ENCODE data around the gene ECM1. TPM values are rescaled to one million over a fixed set of nuclear protein-coding genes. Genes with fewer than 3 reads are reported as not detected.

ECM1 gene
- total RNA-seq, 1 donor = 45.2 TPM

DNA sequence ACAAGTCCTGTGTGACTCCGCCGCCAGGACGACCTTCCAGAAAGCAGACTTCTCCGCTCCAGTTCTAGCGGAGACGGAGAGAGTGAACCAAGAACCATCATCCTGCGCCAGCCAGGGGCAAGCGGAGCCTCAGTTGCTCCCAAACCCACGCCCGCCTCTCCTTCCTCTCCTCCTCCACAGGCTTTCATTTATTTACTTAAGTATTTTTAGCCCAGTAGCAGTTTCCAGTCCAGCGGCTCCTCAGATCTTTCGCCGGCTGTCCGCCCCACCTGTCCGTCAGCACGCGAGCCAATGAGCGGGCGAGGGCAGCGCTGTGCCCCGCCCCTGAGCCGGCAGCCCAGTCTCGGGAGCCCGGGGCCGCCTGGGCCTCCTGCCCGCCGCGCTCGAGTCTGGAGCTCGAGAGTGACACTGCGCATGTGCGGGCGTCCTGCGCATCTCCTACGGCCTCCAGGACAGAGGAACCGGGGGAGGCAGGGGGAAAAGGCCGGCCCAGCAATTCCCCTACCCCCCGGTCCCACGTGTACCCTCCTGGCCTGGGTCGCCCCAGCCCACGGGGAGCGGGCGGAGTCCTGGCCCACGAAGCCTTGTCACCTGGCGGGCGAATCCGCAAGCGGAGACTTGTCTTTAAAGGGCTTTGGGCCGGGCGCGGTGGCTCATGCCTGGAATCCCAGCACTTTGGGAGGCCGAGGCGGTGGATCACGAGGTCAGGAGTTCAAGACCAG is 7.6 kb downstream of the ECM1 start, which contains the start of gene FALEC:
TSS of gene FALEC (plus strand) at position 425 of the 722 bp plus-strand sequence.
- TF ChIP-seq, protein P1, sequence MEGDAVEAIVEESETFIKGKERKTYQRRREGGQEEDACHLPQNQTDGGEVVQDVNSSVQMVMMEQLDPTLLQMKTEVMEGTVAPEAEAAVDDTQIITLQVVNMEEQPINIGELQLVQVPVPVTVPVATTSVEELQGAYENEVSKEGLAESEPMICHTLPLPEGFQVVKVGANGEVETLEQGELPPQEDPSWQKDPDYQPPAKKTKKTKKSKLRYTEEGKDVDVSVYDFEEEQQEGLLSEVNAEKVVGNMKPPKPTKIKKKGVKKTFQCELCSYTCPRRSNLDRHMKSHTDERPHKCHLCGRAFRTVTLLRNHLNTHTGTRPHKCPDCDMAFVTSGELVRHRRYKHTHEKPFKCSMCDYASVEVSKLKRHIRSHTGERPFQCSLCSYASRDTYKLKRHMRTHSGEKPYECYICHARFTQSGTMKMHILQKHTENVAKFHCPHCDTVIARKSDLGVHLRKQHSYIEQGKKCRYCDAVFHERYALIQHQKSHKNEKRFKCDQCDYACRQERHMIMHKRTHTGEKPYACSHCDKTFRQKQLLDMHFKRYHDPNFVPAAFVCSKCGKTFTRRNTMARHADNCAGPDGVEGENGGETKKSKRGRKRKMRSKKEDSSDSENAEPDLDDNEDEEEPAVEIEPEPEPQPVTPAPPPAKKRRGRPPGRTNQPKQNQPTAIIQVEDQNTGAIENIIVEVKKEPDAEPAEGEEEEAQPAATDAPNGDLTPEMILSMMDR (IDR thresholded peaks at IDR 0.05; ENCODE audit: insufficient read depth, low read length) = peak; percentile 10
- DNase-seq (ENCODE audit: low read depth) = peak; percentile 94
- H3K4me3 ChIP-seq (ENCODE audit: low read depth, low read length) = peak within 1 kb of the TSS; percentile 70

DNA sequence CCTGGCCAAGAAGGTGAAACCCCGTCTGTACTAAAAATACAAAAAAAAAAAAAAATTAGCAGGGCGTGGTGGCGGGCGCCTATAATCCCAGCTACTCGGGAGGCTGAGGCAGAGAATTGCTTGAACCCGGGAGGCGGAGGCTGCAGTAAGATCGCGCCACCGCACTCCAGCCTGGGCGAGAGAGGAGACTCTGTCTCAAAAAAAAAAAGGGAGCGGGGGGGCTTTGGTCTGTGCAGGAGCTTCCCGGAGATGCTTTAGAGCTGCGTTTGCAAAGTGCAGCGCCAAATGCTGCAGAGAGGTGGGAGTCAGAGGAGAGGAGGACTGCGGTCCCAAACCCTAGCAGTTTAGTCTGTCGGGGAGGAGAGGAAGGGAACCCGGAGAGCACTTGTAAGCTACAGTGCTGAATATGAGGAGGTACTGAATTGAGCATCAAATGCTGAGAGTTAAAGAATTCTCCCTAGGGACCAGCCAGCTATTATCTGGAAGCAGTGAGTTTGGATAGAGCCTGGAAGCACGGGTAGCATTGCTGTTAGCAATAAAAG is 8.2 kb downstream of the ECM1 start:
- TF ChIP-seq, protein P1 (IDR thresholded peaks at IDR 0.05; ENCODE audit: insufficient read depth, low read length) = peak; percentile 15
- peak overlapping the region; percentile 70 for H3K4me3 ChIP-seq (ENCODE audit: low read depth, low read length)
- peak; percentile 49 for DNase-seq (ENCODE audit: low read depth)

DNA sequence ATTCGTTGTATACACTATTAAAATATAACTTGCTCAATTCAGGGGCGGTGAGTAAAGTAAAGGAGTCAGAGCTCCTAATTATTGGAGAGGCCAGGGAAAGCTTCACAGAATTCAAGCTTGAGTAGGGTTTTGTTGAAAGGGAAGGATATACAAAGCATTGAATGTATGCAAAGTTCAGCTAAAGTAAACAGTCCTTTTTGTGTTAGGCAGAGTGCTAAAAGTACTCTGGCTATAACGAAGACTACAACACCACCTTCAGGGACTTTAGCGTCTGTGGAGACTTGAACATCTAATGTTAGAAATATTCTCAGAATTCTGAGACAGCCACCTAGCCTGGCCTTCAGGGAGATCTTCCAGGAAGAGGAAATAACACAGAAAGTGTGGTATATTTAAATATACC is 8.7 kb downstream of the ECM1 start:
- TF ChIP-seq, protein P1 (IDR thresholded peaks at IDR 0.05; ENCODE audit: insufficient read depth, low read length) = no peak
- DNase-seq (ENCODE audit: low read depth) = peak; percentile 26
- H3K4me3 ChIP-seq (ENCODE audit: low read depth, low read length) = peak overlapping the region; percentile 59

DNA sequence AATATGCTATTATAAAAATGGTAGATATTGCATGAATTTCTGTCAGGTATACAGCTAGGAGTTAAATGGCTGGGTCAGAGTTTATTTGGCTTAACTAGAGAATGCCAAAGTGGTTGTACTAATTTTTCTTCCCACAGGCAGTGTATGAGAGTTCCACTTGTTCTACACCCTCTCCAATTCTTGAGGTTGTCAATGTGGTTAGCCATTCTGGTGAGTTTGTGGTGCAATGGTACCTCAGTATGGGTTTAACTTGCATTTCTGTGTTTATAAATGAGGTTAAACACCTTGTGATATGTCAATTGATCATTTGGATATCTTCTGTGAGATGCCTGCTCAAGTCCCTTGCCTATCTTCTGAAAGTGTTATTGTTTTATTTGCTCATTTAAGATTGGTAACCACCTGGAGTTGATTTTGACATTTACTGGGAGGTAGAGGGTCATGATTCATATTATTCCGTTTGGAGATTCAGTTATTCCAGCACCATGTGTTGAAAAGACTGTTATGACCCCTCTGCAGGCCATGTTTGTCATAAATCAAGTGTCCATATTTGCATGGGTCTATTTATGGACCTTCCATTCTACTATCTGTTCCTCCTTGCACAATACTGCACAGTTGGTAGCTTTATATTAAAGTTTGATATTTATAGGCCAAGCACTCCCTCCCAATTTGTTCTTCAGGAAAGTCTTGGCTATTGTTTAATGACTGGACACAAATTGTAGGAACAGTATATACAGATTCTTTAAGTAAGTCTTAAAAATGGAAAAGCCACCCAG is 13.5 kb downstream of the ECM1 start:
- DNase-seq (ENCODE audit: low read depth) = no peak
- no peak overlapping the region for H3K4me3 ChIP-seq (ENCODE audit: low read depth, low read length)
- TF ChIP-seq, protein P1 (IDR thresholded peaks at IDR 0.05; ENCODE audit: insufficient read depth, low read length) = no peak

DNA sequence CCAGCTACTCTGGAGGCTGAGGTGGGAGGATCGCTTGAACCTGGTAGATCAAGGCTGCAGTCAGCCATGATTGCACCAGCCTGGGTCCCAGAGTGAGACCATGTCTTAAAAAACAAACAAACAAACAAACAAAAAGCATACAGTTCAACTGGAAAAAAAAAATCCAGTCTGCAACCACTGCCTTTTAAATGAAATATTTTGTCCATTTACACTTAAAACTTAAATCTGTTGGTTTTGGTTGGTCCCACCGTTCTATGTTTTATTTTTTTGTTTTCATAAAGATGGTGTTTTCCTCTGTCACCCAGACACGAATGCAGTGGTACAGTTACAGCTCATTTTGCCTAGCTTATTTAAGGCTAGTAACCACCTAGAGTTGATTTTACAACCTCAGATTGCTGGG is 17.4 kb downstream of the ECM1 start:
- DNase-seq (ENCODE audit: low read depth) = no peak
- H3K4me3 ChIP-seq (ENCODE audit: low read depth, low read length) = no peak overlapping the region
- TF ChIP-seq, protein P1 (IDR thresholded peaks at IDR 0.05; ENCODE audit: insufficient read depth, low read length) = no peak

DNA sequence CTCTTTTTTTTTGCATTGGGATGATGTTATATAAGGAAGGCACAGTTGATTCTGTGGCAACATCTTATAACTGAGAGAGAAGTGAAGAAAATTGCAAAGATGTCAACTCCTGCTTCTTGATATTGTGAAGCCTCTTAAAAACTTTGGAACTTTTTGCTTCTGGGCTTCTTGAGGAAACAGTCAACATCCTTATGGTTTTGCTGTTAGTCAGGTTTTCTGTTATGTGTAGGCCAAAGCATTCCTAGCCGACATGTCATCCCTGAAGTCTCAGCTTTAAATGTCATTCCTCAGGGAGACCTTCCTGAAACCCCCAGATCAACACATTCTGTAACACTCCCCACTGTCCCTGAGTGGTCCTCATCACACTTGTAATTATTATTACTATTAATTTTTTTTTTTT is 20.3 kb downstream of the ECM1 start:
- peak; percentile 63 for DNase-seq (ENCODE audit: low read depth)

More for the DNA sequence above, 20.3 kb downstream of the ECM1 start:
- no peak overlapping the region for H3K4me3 ChIP-seq (ENCODE audit: low read depth, low read length)
- TF ChIP-seq, protein P1 (IDR thresholded peaks at IDR 0.05; ENCODE audit: insufficient read depth, low read length) = no peak
